GM23248 (cell line): ENCODE data around the gene LONP2.

Experiments
- EZH2 ChIP-seq: fragments of 200-600 bp; sonication (generic); IDR thresholded peaks from 2 replicates; pipeline ENCODE4 v1.6.1; 2018; ENCODE audit warnings: antibody characterized with exemption, mild to moderate bottlenecking; ENCODE audit not compliant: insufficient read depth, poor library complexity, severe bottlenecking
- EZH2phosphoT487 ChIP-seq: fragments of 200-600 bp; sonication (generic); IDR thresholded peaks from 2 replicates; pipeline ENCODE4 v1.6.1; 2018; ENCODE audit warnings: antibody characterized with exemption, moderate library complexity, mild to moderate bottlenecking, low read depth; ENCODE audit not compliant: insufficient read depth

- TF ChIP-seq EZH2phosphoT487: no peak
- no peak for TF ChIP-seq EZH2
These were observed 7.8 kb upstream of the LONP2 start for GRCh38 chr16:48236286-48236685.
